ENCODE results near the gene MAN1A1.

- TF ChIP-seq POLR2A (IDR thresholded peaks at IDR 0.05): no peak
- TF ChIP-seq CTCF (IDR thresholded peaks at IDR 0.05): no peak
These were observed 206.9 kb downstream of the MAN1A1 start for GRCh38 chr6:119142637-119143036.

Measured in esophagus squamous epithelium (tissue), 4 donors.